ENCODE data around the gene TSC22D4. TPM values are rescaled to one million over a fixed set of nuclear protein-coding genes. Genes with fewer than 3 reads are reported as not detected.

TSC22D4 gene
- total RNA-seq, 2 experiments from 2014 or later = 34.6 to 36.5 TPM

DNA sequence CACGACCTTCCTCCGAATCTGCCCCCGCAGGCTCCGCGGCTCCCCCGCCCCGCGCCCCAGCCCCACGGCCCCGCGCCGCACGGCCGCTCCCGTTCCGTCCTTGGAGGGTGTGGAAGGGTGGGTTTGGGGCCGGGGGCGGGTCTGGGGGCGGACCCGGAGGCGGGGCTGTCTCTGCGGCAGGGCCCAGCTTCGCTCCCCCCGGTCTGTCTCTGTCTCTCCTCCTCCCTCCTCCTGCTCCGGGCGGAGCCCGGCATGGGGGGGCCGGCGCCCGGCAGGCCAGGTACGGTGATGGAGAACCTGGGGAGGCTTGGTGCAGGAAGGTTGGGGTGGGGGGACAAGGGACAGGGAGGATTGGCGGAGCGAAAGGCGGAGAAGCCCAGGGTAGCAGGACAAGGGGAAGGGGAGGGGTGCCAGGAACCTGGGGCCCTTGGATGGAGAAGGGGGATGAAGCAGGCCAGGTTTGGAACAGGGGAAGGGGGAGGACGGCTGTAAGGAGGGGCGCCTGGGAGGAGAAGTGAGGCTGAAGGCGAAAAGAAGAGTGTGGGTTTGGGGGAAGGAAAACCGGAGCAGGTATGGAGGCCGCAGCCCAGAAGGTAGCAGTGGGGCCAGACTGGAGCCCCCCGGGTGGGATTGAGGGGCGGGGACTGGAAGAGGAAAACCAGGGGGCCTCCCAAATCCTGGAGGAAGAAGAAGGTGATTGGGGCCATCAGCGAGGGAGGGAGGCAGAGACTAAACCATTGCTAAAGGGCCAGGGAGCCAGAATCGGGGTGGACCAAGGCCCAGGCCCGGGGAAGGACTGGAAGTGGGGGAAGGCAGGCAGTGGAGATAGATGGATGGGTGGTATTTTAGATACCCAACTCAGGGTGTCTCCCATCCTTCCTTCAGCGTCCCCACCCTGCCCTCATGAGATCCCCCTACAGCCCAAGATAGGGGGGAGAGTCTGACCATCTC is 5.0 kb upstream of the TSC22D4 start, which contains the start of gene NYAP1:
Gene NYAP1 (plus strand): TSS at position 206 of the 951 bp plus-strand sequence. CDS start 1,385 bp downstream, outside the sequence.
- Mint-ChIP-seq H3K27me3 (no peaks in the 10 kb centered on the region), H3K27ac (peak within 1 kb of the TSS; percentile 64), H3K4me1 (ENCODE audit: low read depth) (peaks cover 29% of the 10 kb centered on the region), H3K9me3 (no peaks in the 10 kb centered on the region), H3K4me3 (peak within 1 kb of the TSS; percentile 90), H3K36me3 (ENCODE audit: low read depth) (peaks cover 3% of the 10 kb centered on the region)
- intact Hi-C loops (cut with DNase I, micrococcal nuclease) = loop anchor here (1.0 to 5.0 kb wide), 6 partner anchors 15 to 208 kb away; partner anchors contain the start of genes AGFG2 (in 1 of the 2) and GIGYF1 (in 1 of the 2)
- H3K27ac ChIP-seq (ENCODE audit: low read depth in 1 of 2, low read length in 2 of 2) = no peak within 1 kb of the TSS
- ChIA-PET CTCF (interaction anchor here (1.2 to 3.0 kb wide), 3 partner anchors 9 to 29 kb away, joined by 3 to 16 read pairs (median 3); no protein-coding TSS in a partner anchor), POLR2A (interaction anchor here (0.8 to 1.9 kb wide), 5 partner anchors 55 to 128 kb away, joined by 4 to 9 read pairs (median 6); partner anchors contain the start of genes AGFG2, FBXO24, MOSPD3 and ZCWPW1)
- no peaks in the 10 kb centered on the region for H3K9me3 ChIP-seq (ENCODE audit: control insufficient read depth in 1 of 2, insufficient read depth in 1 of 2, low read length in 2 of 2)
- ATAC-seq (ENCODE audit: poor library complexity) = peak; percentile 41
- no peak for TF ChIP-seq CTCF (IDR thresholded peaks at IDR 0.05)
- DNase-seq = peak; percentile 41 to 89 (median 60)
- peaks cover 41% of the 10 kb centered on the region for H3K4me1 ChIP-seq (ENCODE audit: insufficient read depth, low read length)
- H3K27me3 ChIP-seq (ENCODE audit: control insufficient read depth in 1 of 2, insufficient read depth in 2 of 2, low read length in 2 of 2) = no peaks in the 10 kb centered on the region
- no peaks in the 10 kb centered on the region for H3K36me3 ChIP-seq (ENCODE audit: insufficient read depth, low read length)
- peak within 1 kb of the TSS; percentile 64 for H3K4me3 ChIP-seq (ENCODE audit: low read length)

GRCh38 chr7:100483090-100483721 is 4.2 kb upstream of the TSC22D4 start:
- H3K36me3 ChIP-seq (ENCODE audit: insufficient read depth, low read length) = no peaks in the 10 kb centered on the region
- ATAC-seq (ENCODE audit: poor library complexity) (peak; percentile 62), DNase-seq (peak; percentile 58 to 92 (median 81))
- Mint-ChIP-seq H3K9me3 (no peaks in the 10 kb centered on the region), H3K4me1 (ENCODE audit: low read depth) (peaks cover 31% of the 10 kb centered on the region), H3K4me3 (peak overlapping the region; percentile 90), H3K27ac (peak overlapping the region; percentile 64), H3K27me3 (no peaks in the 10 kb centered on the region), H3K36me3 (ENCODE audit: low read depth) (peaks cover 5% of the 10 kb centered on the region)
- no peaks in the 10 kb centered on the region for H3K27me3 ChIP-seq (ENCODE audit: control insufficient read depth in 1 of 2, insufficient read depth in 2 of 2, low read length in 2 of 2)
- TF ChIP-seq CTCF (IDR thresholded peaks at IDR 0.05) = peak; percentile 90
- no peak overlapping the region for H3K27ac ChIP-seq (ENCODE audit: low read depth in 1 of 2, low read length in 2 of 2)
- POLR2A ChIA-PET = interaction anchor here (0.8 to 1.9 kb wide), 5 partner anchors 55 to 129 kb away, joined by 4 to 9 read pairs (median 6); partner anchors contain the start of genes AGFG2, FBXO24, MOSPD3 and ZCWPW1
- peaks cover 40% of the 10 kb centered on the region for H3K4me1 ChIP-seq (ENCODE audit: insufficient read depth, low read length)
- intact Hi-C loops (cut with DNase I, micrococcal nuclease) = loop anchor here (1.0 to 5.0 kb wide), 6 partner anchors 14 to 209 kb away; partner anchors contain the start of genes AGFG2 (in 1 of the 2) and GIGYF1 (in 1 of the 2)
- CTCF ChIA-PET = interaction anchor here (0.8 to 3.0 kb wide), 12 partner anchors 10 to 102 kb away, joined by 3 to 16 read pairs (median 3); no protein-coding TSS in a partner anchor
- H3K9me3 ChIP-seq (ENCODE audit: control insufficient read depth in 1 of 2, insufficient read depth in 1 of 2, low read length in 2 of 2) = no peaks in the 10 kb centered on the region
- H3K4me3 ChIP-seq (ENCODE audit: low read length) = peak overlapping the region; percentile 64

DNA sequence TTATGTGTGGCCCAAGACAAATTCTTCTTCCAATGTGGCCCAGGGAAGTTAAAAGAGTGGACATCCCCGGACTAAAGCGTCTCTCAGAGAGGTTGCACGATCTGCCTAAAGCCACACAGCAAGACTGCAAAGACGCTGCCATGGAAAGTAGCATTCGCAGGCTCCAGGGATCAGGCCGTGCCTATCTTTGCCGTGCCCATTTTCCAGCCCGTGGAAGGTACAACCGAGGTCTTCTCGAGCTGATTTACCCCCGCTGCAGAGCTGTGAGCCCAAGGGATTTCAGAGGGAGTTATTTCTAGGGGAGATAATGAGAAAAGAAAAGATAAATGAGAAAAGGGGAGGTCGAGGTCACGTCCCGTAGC is 3.7 kb upstream of the TSC22D4 start:
- H3K9me3 Mint-ChIP-seq = no peaks in the 10 kb centered on the region
- Histone ChIP-seq H3K4me3 (ENCODE audit: low read length) (peak overlapping the region; percentile 64), H3K36me3 (ENCODE audit: insufficient read depth, low read length) (no peaks in the 10 kb centered on the region), H3K27me3 (ENCODE audit: control insufficient read depth in 1 of 2, insufficient read depth in 2 of 2, low read length in 2 of 2) (no peaks in the 10 kb centered on the region), H3K27ac (ENCODE audit: low read depth in 1 of 2, low read length in 2 of 2) (no peak overlapping the region), H3K4me1 (ENCODE audit: insufficient read depth, low read length) (peaks cover 40% of the 10 kb centered on the region), H3K9me3 (ENCODE audit: control insufficient read depth in 1 of 2, insufficient read depth in 1 of 2, low read length in 2 of 2) (no peaks in the 10 kb centered on the region)
- ChIA-PET POLR2A (interaction anchor here (1.4 to 1.9 kb wide), 4 partner anchors 55 to 129 kb away, joined by 4 to 9 read pairs (median 6); partner anchors contain the start of genes AGFG2, MOSPD3 and ZCWPW1), CTCF (interaction anchor here (0.8 to 3.0 kb wide), 11 partner anchors 12 to 102 kb away, joined by 3 to 16 read pairs (median 3); no protein-coding TSS in a partner anchor)
- H3K36me3 Mint-ChIP-seq (ENCODE audit: low read depth) = peaks cover 5% of the 10 kb centered on the region
- ATAC-seq (ENCODE audit: poor library complexity) (no peak), DNase-seq (no peak)
- no peak for TF ChIP-seq CTCF (IDR thresholded peaks at IDR 0.05)
- no peaks in the 10 kb centered on the region for H3K27me3 Mint-ChIP-seq
- H3K4me3 Mint-ChIP-seq = peak overlapping the region; percentile 90
- intact Hi-C loops (cut with DNase I, micrococcal nuclease) = loop anchor here (1.0 to 5.0 kb wide), 6 partner anchors 13 to 210 kb away; partner anchors contain the start of genes AGFG2 (in 1 of the 2) and GIGYF1 (in 1 of the 2)
- peaks cover 31% of the 10 kb centered on the region for H3K4me1 Mint-ChIP-seq (ENCODE audit: low read depth)
- peak overlapping the region; percentile 64 for H3K27ac Mint-ChIP-seq

Data from CD4-positive, alpha-beta T cell (primary cell).